ENCODE results near the gene ATP2B2. TPM values are rescaled to one million over a fixed set of nuclear protein-coding genes. Genes with fewer than 3 reads are reported as not detected.
"Not testable (repeated sequence)": the region's sequence is repeated elsewhere in the genome, so short reads cannot be mapped to it uniquely, and the experiment has no call there.

ATP2B2 gene
- total RNA-seq, 1 experiment from 2014 or later: not detected

DNA sequence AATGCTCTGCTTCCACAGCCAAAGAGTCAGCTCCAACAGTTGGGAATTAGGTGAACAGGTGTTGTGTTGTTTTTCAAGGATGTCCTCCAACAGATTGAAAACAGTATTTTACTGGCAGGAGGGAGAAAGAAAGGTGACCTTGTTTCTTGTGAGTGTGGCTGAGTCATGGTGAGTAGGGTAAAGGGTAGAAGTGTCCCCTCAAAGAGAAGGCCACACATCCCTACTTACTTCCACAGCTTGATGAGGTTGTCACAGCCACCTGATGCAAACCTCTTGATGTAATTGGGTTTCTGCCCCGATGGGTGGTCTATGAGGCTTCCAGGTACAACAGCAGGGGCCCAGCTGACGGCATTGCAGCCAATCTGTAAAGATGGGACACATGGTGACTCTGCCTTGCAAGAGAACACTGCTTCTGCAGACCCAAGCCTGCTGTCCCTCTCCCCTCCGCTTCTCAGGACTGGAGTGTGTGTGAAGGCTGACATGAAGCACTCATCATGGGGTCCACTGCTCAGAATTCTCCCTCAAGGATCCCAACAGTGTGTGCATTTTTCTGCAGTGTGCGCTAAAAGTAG, 200.0 kb downstream of the ATP2B2 start:
- Histone ChIP-seq H3K27me3 (no peaks in the 10 kb centered on the region), H3K9me3 (replicated peaks) (no peaks in the 10 kb centered on the region), H3K27ac (no peak overlapping the region), H3K4me3 (no peak overlapping the region), H3K4me1 (no peaks in the 10 kb centered on the region), H3K36me3 (peaks cover 66% of the 10 kb centered on the region)
- no peak for DNase-seq

DNA sequence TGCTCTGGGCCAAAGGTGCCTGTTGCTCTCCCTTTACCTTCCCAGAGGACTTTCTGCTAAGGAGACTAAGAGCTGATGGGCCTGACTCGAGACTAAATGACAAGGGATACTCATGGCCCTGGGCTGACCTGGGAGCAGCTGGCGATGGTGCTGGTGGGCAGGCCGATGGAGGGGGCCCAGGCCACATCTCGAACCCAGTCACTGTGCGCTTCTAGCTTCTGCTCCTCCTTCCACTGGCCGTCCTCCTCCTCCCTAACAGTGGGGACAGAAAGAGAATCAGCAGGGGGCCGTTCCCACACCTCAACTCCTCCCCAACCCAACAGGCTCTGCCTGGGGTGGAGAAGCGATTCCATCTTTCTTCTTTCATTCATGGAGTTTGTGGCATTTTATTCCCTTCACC, 200.5 kb downstream of the ATP2B2 start:
- Histone ChIP-seq H3K4me1 (no peaks in the 10 kb centered on the region), H3K27ac (no peak overlapping the region), H3K9me3 (replicated peaks) (no peaks in the 10 kb centered on the region), H3K4me3 (no peak overlapping the region), H3K36me3 (peaks cover 69% of the 10 kb centered on the region), H3K27me3 (no peaks in the 10 kb centered on the region)
- DNase-seq: no peak

DNA sequence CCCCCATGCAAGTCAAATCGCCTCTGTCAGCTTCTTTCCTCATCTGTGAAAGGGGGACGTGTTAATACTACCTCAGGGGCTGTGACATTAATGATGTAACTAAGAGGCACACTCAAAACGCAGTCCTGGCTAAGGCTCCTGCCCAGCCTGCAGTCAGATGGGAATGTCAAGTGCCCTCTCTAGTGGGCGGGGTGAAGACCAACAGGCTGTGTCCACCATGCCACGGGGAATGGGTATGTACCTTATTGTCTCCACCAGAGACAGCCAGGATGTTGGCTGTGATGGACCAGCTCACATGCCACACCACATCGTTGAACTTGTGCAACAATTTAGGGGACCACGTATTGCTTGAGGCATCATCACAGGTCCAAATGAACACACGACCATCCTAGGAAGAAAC, 201.6 kb downstream of the ATP2B2 start:
- Histone ChIP-seq H3K27me3 (no peaks in the 10 kb centered on the region), H3K4me1 (no peaks in the 10 kb centered on the region), H3K27ac (no peak overlapping the region), H3K9me3 (replicated peaks) (no peaks in the 10 kb centered on the region), H3K4me3 (no peak overlapping the region), H3K36me3 (peaks cover 68% of the 10 kb centered on the region)
- DNase-seq: no peak

DNA sequence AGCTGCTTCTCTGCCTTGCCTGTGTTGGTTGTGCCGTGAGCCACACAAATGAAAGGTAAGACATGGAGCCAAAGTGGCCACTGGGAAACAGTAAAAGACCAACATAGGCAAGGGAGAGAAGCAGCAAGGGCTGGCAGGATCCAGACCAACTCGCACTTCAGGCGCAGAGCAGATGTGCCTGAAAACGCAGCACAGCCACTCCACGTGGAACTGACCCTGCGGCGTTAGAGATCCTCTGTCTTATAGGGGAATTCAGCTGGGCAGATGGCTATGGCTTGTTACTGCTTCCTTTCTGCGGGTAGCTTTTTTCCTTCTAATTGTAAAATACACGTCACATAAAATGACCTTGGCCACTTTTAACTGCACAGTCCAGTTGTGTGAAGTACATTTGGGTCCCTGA, 202.3 kb downstream of the ATP2B2 start:
- Histone ChIP-seq H3K4me3 (no peak overlapping the region), H3K27ac (no peak overlapping the region), H3K4me1 (no peaks in the 10 kb centered on the region), H3K36me3 (peaks cover 65% of the 10 kb centered on the region), H3K9me3 (replicated peaks) (no peaks in the 10 kb centered on the region), H3K27me3 (no peaks in the 10 kb centered on the region)
- no peak for DNase-seq

DNA sequence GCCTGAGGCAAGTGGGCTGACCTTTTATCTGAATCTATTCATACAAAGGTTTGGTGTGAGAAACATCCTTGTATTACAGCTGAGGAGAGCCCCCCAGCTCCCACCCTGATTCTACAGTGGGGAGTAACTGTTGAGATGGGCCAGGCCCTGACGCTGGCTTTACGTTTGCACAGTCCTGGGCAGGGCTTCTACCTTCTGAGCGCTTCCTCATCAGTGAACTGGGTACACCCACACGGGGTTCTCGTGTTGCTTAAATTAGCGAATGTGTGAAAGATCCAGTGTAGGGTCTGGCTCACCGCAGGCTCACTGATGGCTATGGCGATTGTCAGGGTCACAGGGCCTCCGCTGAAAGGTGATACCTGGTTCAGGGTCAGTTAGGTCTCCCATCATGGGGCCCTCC, 205.3 kb downstream of the ATP2B2 start:
- Histone ChIP-seq H3K4me1 (no peaks in the 10 kb centered on the region), H3K9me3 (replicated peaks) (no peaks in the 10 kb centered on the region), H3K27ac (no peak overlapping the region), H3K27me3 (no peaks in the 10 kb centered on the region), H3K36me3 (peaks cover 48% of the 10 kb centered on the region), H3K4me3 (no peak overlapping the region)
- DNase-seq: no peak

DNA sequence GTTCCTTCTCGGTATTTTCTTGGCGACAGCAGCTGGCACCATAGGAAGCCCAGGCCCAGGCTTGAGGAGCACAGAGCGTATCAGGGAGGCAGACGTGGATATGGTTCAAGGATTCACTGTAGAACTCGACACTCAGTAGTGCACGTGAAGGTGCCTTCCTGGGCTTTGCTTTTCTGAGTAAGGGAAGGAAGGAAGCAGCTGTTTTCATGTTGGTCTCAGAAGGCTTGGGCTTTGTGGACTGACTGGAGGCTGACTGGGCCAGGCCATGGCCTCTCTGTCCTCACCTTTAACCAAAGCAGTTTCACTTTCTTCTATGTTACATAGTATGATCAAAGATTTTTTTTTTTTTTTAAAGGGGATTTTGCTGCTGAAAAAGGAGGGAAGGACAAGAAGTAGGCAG, 205.7 kb downstream of the ATP2B2 start:
- no peak for DNase-seq
- Histone ChIP-seq H3K4me3 (no peak overlapping the region), H3K4me1 (no peaks in the 10 kb centered on the region), H3K27ac (no peak overlapping the region), H3K9me3 (replicated peaks) (no peaks in the 10 kb centered on the region), H3K27me3 (no peaks in the 10 kb centered on the region), H3K36me3 (peaks cover 44% of the 10 kb centered on the region)

DNA sequence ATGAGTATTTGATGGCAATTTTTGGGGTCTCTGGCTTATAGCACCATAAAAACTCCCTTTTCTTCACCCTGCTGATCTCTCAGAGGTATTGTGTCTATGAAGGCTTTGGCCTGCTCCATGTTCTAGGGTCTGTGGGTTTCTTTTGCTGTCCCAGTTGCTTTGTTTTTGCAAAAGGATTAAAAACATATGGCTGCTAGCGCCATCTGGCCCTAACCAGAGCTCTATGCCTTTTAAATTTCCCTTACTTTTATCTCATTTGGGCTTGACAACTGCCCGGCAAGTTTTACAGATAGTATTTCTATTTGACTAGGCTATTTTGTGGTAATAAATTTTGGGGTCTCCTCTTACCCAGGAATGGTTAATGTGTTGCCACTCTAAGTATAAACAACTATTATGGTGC, 206.2 kb downstream of the ATP2B2 start:
- Histone ChIP-seq H3K36me3 (peaks cover 39% of the 10 kb centered on the region), H3K4me3 (no peak overlapping the region), H3K9me3 (replicated peaks) (no peaks in the 10 kb centered on the region), H3K27me3 (no peaks in the 10 kb centered on the region), H3K27ac (no peak overlapping the region), H3K4me1 (no peaks in the 10 kb centered on the region)
- no peak for DNase-seq

DNA sequence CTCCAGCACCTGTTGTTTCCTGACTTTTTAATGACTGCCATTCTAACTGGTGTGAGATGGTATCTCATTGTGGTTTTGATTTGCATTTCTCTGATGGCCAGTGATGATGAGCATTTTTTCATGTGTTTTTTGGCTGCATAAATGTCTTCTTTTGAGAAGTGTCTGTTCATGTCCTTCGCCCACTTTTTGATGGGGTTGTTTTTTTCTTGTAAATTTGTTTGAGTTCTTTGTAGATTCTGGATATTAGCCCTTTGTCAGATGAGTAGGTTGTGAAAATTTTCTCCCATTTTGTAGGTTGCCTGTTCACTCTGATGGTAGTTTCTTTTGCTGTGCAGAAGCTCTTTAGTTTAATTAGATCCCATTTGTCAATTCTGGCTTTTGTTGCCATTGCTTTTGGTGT, 207.3 kb downstream of the ATP2B2 start:
- H3K27me3 ChIP-seq; DNase-seq; H3K27ac ChIP-seq; H3K4me3 ChIP-seq; H3K4me1 ChIP-seq; H3K9me3 ChIP-seq (replicated peaks): not testable (repeated sequence)
- H3K36me3 ChIP-seq: peaks cover 28% of the 10 kb centered on the region

DNA sequence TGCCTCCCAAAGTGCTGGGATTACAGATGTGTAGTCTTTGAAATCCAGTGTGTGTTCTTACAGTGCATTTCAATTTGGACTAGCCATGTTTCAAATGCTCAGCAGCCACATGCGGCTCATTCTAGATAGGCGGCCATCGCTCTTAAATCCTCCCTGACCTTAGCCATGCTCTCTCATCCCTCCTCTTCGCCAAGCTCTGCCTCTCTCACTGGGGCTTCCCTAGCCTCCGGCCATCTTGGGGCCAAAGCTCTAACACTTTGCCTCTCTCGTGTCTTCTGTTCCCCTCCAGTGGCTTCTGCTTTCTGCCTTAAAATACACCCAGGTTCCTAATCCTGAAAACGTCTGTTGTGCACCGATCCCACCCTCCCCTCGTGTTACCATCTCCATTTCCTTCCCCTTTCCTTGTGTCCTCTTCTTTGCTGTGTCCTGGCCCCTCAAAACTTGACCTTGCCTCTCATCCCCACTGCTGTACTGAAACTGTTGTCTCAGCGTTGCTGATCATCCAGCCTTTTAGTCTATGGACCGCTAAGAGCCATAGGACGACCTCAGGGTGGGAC, 211.3 kb downstream of the ATP2B2 start:
- H3K36me3 ChIP-seq: no peaks in the 10 kb centered on the region; the same call in 1 of the 2 replicates
- H3K4me3 ChIP-seq: no peak overlapping the region
- no peaks in the 10 kb centered on the region for H3K9me3 ChIP-seq (replicated peaks)
- no peak overlapping the region for H3K27ac ChIP-seq
- DNase-seq: no peak
- H3K27me3 ChIP-seq: no peaks in the 10 kb centered on the region
- H3K4me1 ChIP-seq: no peaks in the 10 kb centered on the region

DNA sequence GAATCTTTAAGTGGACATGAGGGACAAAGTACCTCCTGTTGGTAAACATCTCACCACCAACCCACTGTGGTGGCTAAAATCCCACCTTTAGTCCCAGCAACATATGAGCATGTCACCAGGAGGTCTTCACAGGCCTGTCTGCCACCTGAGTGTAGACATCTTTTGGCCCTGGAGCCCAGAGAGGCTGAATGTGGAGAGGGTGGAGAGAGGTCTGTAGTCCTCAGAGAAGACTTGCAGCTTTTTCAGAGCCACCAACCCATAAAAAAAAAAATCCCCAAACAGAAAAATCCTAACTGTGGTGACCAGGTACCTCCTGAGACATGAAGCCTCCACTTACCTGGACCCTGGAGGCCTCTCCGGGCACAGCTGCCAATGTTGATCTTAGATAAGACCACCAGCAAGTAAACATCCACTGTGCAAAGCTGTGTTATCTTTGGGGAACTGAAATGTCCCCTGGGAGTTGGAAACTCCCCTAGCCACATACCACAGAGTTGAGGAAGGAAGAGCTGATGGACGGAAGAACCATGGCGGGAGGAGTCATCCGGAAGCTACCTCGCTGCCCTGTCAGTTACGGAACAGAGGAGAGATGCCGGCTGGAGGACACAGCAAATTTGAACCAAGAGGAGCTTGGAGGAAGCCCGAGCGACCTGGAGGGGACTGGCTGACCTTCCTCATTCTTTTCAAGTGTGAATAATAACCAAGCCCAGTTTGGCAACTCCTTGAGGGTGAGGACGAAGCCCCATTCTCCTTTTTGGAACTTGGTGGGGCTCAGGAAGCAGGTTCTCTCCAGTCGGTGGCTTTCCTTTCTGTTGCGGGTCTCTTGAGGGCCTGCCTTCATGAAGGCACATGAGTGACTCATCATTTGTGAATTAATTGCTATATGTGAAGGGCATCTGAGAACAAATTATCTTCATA, 212.6 kb downstream of the ATP2B2 start, which contains the start of gene GHRL:
GHRL (minus strand) TSS at position 443 of the 915 bp plus-strand sequence. CDS start 2,767 bp downstream, outside the sequence.
- Histone ChIP-seq H3K4me3 (no peak within 1 kb of the TSS), H3K36me3 (no peaks in the 10 kb centered on the region), H3K4me1 (no peaks in the 10 kb centered on the region), H3K27me3 (no peaks in the 10 kb centered on the region), H3K27ac (no peak within 1 kb of the TSS), H3K9me3 (replicated peaks) (no peaks in the 10 kb centered on the region)
- no peak for DNase-seq

DNA sequence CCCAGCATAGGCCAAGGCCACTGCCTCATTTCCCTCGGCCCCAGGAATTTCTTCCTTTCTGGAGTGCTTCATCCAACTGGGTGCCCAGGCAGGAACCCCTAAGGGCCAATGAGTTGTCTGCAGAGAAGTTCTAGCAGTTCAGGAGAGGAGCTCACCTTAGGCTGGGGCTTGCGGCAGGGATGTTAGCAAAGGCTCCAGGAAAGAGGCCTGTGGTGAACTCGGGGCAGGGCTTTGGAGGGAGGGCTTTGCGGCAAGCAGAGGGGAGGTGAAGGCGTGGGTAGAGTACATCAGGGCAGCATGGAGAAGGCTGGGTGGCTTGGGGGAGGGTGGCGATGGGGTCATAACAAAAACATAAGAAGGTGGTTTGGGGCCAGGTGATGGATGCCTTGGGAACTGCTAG, 213.7 kb downstream of the ATP2B2 start:
- Histone ChIP-seq H3K9me3 (replicated peaks) (no peaks in the 10 kb centered on the region), H3K4me3 (no peak overlapping the region), H3K4me1 (no peaks in the 10 kb centered on the region), H3K27ac (no peak overlapping the region), H3K27me3 (no peaks in the 10 kb centered on the region), H3K36me3 (no peaks in the 10 kb centered on the region)
- DNase-seq: no peak

DNA sequence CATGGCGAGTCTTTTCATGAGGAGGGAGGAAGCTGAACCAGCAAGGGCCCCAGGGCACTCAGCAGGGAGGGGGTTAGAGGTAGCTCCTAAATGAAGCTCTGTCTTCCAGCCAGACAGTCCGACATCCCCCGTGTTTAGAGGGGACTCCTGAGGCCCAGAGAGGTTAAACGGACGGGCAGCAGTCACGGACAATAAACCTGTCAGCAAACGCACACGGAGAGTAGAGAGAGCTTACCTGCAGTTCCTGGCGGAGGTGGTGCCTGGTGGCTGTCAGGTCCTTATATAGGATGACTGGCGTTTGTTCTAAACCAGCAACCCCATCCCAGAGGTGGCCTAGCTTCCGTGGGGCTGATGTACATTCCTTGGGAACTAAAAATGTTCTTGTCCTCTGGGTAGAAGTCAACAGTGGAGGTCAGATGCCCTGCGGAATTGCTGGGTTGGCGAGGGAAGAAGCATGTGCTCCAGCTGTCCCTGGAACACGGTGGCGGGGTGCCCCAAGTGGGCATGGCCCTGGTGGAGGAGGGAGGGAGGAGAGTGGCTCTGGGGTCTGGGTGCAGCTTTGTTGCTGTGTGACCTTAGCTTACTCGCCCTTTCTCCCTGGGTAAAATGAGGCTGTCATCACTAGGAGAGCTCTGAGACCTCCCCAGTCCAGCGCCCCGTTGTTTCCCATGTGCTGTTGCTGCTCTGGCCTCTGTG, 214.8 kb downstream of the ATP2B2 start:
- H3K27me3 ChIP-seq: no peaks in the 10 kb centered on the region
- no peak overlapping the region for H3K27ac ChIP-seq
- H3K4me3 ChIP-seq: no peak overlapping the region
- H3K36me3 ChIP-seq: no peaks in the 10 kb centered on the region
- no peak for DNase-seq
- no peaks in the 10 kb centered on the region for H3K9me3 ChIP-seq (replicated peaks)
- no peaks in the 10 kb centered on the region for H3K4me1 ChIP-seq

DNA sequence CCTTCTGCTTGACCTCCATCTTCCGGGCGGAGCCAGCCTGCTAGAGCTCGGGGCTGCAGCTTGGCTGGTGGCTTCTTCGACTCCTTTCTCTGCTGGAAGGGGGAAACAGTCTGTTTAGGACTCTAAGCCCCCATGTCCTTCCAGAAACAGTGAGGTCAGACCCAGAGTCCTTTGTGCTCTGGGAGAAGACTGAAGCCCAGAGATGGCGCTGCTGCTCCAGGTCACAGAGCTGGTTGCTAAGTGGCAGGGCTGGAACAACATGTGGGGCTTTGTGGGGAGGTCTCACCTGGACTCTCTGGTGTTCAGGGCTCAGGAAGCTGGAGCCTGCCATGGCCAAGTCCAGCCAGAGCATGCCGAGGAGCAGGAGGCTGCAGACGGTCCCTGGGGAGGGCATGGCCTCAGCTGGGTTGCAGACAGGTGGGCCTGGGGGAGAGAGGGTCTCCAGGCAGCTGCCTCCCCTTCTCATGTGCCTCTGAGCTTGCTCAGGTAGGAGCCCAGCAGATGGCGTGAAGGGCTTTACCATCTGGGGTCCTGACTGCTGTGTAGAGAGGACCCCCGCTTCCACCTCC, 215.5 kb downstream of the ATP2B2 start:
- H3K36me3 ChIP-seq: no peaks in the 10 kb centered on the region

DNA sequence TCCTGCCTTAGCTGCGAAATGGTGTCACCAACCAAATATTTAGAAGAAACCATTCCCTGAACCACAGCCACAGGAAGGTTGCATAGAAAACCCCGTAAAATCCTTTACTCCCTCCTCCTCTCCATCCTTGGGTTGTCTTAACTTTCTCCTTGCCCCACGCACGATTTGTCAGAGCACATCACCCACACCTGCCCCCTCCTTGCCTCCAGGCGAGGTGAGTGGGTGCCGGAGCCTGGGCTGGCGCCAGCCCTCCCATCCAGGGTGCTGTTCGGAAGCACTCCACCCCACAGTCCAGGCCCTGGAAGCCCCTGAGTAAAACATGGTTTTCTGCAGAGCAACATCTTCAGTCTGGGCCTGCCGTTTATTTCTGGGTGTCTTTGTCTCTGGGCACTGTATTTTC, 216.3 kb downstream of the ATP2B2 start:
- Histone ChIP-seq H3K4me1 (no peaks in the 10 kb centered on the region), H3K27me3 (no peaks in the 10 kb centered on the region), H3K27ac (no peak overlapping the region), H3K36me3 (no peaks in the 10 kb centered on the region), H3K9me3 (replicated peaks) (no peaks in the 10 kb centered on the region), H3K4me3 (no peak overlapping the region)
- DNase-seq: no peak

More for the DNA sequence above, 215.5 kb downstream of the ATP2B2 start:
- H3K4me1 ChIP-seq: no peaks in the 10 kb centered on the region
- H3K27ac ChIP-seq: no peak overlapping the region
- H3K4me3 ChIP-seq: no peak overlapping the region
- no peaks in the 10 kb centered on the region for H3K27me3 ChIP-seq
- H3K9me3 ChIP-seq (replicated peaks): no peaks in the 10 kb centered on the region
- DNase-seq: no peak

DNA sequence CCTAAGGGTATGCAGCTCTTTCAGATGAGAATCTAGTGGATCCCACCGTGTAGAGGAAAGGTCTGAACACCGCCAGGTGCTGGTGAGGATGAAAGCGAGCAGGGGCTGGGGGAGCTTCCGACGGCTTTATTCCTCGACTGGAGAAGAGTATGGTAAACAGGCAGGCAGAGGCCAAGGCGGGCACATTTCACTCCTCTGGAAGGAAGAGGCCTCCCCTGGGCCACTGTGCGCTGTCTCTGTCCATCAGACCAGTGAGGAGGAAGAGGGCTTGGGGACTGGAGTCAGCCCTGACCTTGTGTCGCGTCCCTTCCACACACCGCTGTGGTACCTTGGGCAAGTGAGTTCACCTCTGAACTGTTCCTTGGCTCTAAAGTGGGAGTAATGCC, 216.8 kb downstream of the ATP2B2 start:
- Histone ChIP-seq H3K36me3 (no peaks in the 10 kb centered on the region), H3K27me3 (no peaks in the 10 kb centered on the region), H3K4me3 (no peak overlapping the region), H3K9me3 (replicated peaks) (no peaks in the 10 kb centered on the region), H3K27ac (no peak overlapping the region), H3K4me1 (no peaks in the 10 kb centered on the region)
- no peak for DNase-seq
